HepG2 (cell line): ENCODE data around the gene ZNF684. TPM values are rescaled to one million over a fixed set of nuclear protein-coding genes. Genes with fewer than 3 reads are reported as not detected.
A peak's percentile ranks its signal among the peaks of the same experiment; 100 is the strongest.

Experiments
- CBFB ChIP-seq: sonication (generic); formaldehyde crosslinking; IDR thresholded peaks from 2 replicates; pipeline ENCODE4 v1.4.0; 2020; ENCODE audit warnings: missing genetic modification reagents
- FOXK1 ChIP-seq: sonication (generic); formaldehyde crosslinking; IDR thresholded peaks from 2 replicates; pipeline ENCODE4 v1.4.0; 2020; ENCODE audit warnings: low read depth, missing genetic modification reagents, borderline replicate concordance
- GRHL1 ChIP-seq: sonication (generic); formaldehyde crosslinking; conservative IDR thresholded peaks from 2 replicates; pipeline ENCODE4 v1.8.0; 2022; ENCODE audit warnings: missing genetic modification reagents
- HDAC1 ChIP-seq: sonication (generic); formaldehyde crosslinking; IDR thresholded peaks from 2 replicates; pipeline ENCODE4 v1.5.1; 2020; ENCODE audit warnings: mild to moderate bottlenecking, missing genetic modification reagents
- HNRNPK ChIP-seq: fragments of 200-400 bp; formaldehyde crosslinking; IDR thresholded peaks from 2 replicates; pipeline ENCODE4 v1.6.1; 2018; ENCODE audit warnings: low read length, low read depth, moderate library complexity, mild to moderate bottlenecking; ENCODE audit not compliant: poor library complexity, severe bottlenecking
- HOXA3 ChIP-seq: sonication (generic); formaldehyde crosslinking; IDR thresholded peaks from 2 replicates; pipeline ENCODE4 v1.5.0; 2020; ENCODE audit warnings: missing genetic modification reagents
- KLF13 ChIP-seq: sonication (generic); formaldehyde crosslinking; IDR thresholded peaks from 2 replicates; pipeline ENCODE4 v1.4.0; 2020; ENCODE audit warnings: mild to moderate bottlenecking, missing genetic modification reagents
- ZNF629 ChIP-seq: sonication (generic); formaldehyde crosslinking; conservative IDR thresholded peaks from 2 replicates; pipeline ENCODE4 v1.5.0; 2020; ENCODE audit warnings: missing genetic modification reagents
- ZNF710 ChIP-seq: sonication (generic); formaldehyde crosslinking; IDR thresholded peaks from 2 replicates; pipeline ENCODE4 v1.5.0; 2020; ENCODE audit warnings: mild to moderate bottlenecking, missing genetic modification reagents, borderline replicate concordance
- ZNF782 ChIP-seq: sonication (generic); formaldehyde crosslinking; IDR thresholded peaks from 2 replicates; pipeline ENCODE4 v1.4.0; 2020; ENCODE audit warnings: missing genetic modification reagents, mild to moderate bottlenecking, borderline replicate concordance
- polyA plus RNA-seq, 8 experiments: library from polyadenylated mRNA; depleted of rRNA in 3 of 8; stranded (reverse) in 7 of 8; unstranded in 1 of 8; fragments of >200 nt; fragmentation: Illumina TruSeq in 4 of 8; extraction: Trizol in 4 of 8; gene quantifications; 2 replicates each; pipeline versions ENCODE4 v1.2.1 to v1.2.3, GENCODE V29; 2011 to 2016; ENCODE audit warnings: low read depth in 4 of 8, missing spikeins in 1 of 8, mixed read lengths in 1 of 8; ENCODE audit not compliant: insufficient read depth in 1 of 8
- total RNA-seq, 5 experiments: library from RNA; depleted of rRNA; stranded (reverse); fragments of >200 nt; fragmentation: Illumina TruSeq; extraction: Trizol; gene quantifications; 2 replicates each; pipeline ENCODE4 v1.2.3, GENCODE V29; 2016; ENCODE audit warnings: low read depth in 1 of 5
- TF ChIP-seq, protein P1 (sequence below): sonication (generic); formaldehyde crosslinking; IDR thresholded peaks from 2 replicates; pipeline ENCODE4 v1.4.0; 2020; ENCODE audit warnings: mild to moderate bottlenecking, missing genetic modification reagents
- TF ChIP-seq, protein P2 (sequence below): sonication (generic); formaldehyde crosslinking; IDR thresholded peaks from 2 replicates; pipeline ENCODE4 v1.4.0; 2020; ENCODE audit warnings: mild to moderate bottlenecking, missing genetic modification reagents, borderline replicate concordance
- TF ChIP-seq, protein P3 (sequence below), 2 experiments: fragments of 450-650 bp in 1 of 2; sonication (generic) in 1 of 2; formaldehyde crosslinking; IDR thresholded peaks; 2 replicates each; pipeline versions ENCODE4 v1.5.0 to v1.8.0; 2020 to 2022; ENCODE audit warnings: mild to moderate bottlenecking in 1 of 2, missing genetic modification reagents in 1 of 2

ZNF684 gene
- total and polyA plus RNA-seq, 2 of the 13 experiments (the other 11 are each of a cell fraction or from before 2014, with no cell fraction given), result 6.5 to 15.2 TPM

GRCh38 chr1:40531381-40532061 lies at the start of gene ZNF684 (continued):
- TF ChIP-seq, protein P1, sequence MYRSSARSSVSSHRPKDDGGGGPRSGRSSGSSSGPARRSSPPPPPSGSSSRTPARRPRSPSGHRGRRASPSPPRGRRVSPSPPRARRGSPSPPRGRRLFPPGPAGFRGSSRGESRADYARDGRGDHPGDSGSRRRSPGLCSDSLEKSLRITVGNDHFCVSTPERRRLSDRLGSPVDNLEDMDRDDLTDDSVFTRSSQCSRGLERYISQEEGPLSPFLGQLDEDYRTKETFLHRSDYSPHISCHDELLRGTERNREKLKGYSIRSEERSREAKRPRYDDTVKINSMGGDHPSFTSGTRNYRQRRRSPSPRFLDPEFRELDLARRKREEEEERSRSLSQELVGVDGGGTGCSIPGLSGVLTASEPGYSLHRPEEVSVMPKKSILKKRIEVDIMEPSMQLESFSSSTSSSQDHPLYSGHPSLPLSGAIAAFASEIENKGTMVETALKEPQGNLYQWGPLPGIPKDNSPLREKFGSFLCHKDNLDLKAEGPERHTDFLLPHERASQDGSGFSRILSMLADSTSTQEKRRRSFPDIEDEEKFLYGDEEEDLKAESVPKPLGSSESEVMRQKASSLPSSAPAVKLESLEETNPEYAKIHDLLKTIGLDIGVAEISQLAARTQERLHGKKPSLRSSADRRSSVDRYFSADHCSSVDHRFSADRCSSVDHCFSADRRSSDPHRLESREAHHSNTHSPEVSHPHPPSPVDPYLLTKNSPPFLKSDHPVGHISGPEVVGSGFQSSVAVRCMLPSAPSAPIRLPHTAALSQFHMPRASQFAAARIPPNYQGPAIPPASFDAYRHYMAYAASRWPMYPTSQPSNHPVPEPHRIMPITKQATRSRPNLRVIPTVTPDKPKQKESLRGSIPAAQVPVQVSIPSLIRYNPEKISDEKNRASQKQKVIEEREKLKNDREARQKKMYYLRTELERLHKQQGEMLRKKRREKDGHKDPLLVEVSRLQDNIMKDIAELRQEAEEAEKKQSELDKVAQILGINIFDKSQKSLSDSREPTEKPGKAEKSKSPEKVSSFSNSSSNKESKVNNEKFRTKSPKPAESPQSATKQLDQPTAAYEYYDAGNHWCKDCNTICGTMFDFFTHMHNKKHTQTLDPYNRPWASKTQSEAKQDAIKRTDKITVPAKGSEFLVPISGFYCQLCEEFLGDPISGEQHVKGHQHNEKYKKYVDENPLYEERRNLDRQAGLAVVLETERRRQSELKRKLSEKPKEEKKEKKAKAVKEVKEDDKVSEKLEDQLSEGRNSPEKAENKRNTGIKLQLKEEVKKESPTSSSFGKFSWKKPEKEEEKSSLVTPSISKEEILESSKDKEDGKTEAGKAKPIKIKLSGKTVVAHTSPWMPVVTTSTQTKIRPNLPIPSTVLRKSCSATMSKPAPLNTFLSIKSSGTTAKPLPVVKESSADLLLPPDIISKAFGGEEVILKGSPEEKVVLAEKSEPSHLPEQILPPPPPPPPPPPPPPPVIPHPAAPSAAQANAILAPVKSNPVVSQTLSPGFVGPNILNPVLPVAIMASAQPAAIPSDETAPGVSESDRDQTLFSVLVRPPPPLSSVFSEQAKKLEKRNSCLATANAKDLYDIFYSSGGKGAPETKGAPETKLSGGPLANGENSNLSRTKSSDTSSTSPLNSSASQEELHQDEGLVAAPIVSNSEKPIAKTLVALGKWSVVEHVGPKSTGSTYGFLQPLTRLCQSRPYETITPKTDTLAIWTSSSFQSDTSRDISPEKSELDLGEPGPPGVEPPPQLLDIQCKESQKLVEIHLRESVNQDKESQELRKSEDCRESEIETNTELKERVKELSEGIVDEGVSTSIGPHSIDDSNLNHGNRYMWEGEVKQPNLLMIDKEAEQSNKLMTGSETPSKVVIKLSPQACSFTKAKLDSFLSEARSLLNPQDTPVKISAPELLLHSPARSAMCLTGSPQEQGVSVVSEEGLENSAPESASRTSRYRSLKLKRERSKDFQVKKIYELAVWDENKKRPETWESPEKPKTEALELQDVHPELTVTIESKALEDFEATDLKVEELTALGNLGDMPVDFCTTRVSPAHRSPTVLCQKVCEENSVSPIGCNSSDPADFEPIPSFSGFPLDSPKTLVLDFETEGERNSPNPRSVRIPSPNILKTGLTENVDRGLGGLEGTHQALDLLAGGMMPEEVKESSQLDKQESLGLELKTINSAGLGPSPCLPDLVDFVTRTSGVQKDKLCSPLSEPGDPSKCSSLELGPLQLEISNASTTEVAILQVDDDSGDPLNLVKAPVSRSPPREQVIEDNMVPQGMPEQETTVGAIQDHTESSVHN (CRISPR knock-in tag), result no peak
- TF ChIP-seq, protein P2, sequence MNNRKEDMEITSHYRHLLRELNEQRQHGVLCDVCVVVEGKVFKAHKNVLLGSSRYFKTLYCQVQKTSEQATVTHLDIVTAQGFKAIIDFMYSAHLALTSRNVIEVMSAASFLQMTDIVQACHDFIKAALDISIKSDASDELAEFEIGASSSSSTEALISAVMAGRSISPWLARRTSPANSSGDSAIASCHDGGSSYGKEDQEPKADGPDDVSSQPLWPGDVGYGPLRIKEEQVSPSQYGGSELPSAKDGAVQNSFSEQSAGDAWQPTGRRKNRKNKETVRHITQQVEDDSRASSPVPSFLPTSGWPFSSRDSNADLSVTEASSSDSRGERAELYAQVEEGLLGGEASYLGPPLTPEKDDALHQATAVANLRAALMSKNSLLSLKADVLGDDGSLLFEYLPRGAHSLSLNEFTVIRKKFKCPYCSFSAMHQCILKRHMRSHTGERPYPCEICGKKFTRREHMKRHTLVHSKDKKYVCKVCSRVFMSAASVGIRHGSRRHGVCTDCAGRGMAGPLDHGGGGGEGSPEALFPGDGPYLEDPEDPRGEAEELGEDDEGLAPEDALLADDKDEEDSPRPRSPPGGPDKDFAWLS, result no peak
- TF ChIP-seq CBFB (CRISPR knock-in tag) (peak; percentile 34; the same call in 1 of the 2 replicates), KLF13 (no peak), GRHL1 (CRISPR knock-in tag) (no peak), HOXA3 (CRISPR knock-in tag) (peak; percentile 47; the same call in 1 of the 2 replicates), ZNF710 (CRISPR knock-in tag) (no peak), HDAC1 (CRISPR knock-in tag) (peak; percentile 84), ZNF782 (CRISPR knock-in tag) (no peak; the same call in 1 of the 2 replicates), FOXK1 (CRISPR knock-in tag) (peak; percentile 60; the same call in 1 of the 2 replicates), ZNF629 (CRISPR knock-in tag) (no peak), HNRNPK (no peak)
- TF ChIP-seq, protein P3, sequence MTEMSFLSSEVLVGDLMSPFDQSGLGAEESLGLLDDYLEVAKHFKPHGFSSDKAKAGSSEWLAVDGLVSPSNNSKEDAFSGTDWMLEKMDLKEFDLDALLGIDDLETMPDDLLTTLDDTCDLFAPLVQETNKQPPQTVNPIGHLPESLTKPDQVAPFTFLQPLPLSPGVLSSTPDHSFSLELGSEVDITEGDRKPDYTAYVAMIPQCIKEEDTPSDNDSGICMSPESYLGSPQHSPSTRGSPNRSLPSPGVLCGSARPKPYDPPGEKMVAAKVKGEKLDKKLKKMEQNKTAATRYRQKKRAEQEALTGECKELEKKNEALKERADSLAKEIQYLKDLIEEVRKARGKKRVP (CRISPR knock-in tag; IDR thresholded peaks at IDR 0.05), result no peak; a peak in 1 of 4 replicates
